GM12872 (cell line): Measurements from ENCODE around the gene HLA-DQA1.

Source experiments
- TF ChIP-seq, protein P1 (sequence below): IDR thresholded peaks from 3 replicates; pipeline ENCODE4 v1.5.1; 2011; ENCODE audit warnings: low read depth, mild to moderate bottlenecking, low read length, moderate library complexity; ENCODE audit not compliant: insufficient read depth

HLA-DQA1 gene

DNA sequence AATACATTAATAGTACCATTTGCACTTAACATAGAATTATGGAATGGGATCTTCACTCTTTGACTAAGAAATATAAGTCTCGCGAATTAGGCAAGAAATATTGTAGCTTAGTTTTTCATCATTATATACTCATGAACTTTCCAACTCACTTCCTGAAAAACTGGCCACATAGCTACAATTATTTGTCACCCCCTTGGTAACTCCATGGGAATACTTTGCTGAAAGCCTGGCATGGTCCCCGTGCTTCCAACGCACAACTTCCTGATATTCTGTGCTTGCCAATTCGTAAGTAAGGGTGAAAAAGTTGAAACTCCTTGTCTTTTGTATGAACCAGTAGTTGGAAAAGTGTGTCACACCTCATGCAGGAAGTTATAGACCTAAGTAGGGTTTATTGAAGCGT is 23.7 kb upstream of the HLA-DQA1 start:
- TF ChIP-seq, protein P1, sequence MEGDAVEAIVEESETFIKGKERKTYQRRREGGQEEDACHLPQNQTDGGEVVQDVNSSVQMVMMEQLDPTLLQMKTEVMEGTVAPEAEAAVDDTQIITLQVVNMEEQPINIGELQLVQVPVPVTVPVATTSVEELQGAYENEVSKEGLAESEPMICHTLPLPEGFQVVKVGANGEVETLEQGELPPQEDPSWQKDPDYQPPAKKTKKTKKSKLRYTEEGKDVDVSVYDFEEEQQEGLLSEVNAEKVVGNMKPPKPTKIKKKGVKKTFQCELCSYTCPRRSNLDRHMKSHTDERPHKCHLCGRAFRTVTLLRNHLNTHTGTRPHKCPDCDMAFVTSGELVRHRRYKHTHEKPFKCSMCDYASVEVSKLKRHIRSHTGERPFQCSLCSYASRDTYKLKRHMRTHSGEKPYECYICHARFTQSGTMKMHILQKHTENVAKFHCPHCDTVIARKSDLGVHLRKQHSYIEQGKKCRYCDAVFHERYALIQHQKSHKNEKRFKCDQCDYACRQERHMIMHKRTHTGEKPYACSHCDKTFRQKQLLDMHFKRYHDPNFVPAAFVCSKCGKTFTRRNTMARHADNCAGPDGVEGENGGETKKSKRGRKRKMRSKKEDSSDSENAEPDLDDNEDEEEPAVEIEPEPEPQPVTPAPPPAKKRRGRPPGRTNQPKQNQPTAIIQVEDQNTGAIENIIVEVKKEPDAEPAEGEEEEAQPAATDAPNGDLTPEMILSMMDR, result no peak

DNA sequence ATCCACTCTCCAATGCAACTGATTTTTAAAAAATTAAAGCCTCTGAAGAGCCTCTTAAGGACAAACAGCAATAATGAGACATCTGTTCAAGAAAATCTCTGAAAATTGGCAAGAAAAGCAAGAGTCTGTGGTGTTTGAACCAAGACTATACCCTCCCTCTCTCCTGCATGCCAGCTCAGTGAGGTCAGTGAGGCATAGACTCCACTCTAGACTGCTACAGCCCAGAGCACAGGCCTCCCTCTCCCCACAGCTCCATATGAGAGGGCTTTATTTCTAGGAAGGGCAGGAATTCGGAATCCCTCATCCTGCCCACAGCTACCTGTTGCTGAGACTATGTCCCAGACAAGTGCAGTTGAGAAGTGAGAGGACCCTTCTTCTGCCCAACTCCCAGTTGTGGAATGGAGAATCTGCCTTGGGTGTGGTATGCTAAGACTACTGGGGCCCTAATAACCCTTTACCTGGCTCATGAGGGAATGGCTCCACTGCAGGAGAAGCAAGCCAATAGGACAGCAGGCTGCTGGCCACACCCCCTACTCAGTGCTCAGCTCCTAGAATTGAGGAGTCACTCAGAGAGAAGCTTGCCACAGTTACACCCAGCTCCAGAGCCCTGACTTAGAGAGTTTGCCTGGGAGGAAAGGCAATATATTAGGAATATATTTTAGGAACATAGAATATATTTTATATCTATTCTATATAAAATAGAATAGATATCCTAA is 22.7 kb upstream of the HLA-DQA1 start:
- TF ChIP-seq, protein P1, result no peak

DNA sequence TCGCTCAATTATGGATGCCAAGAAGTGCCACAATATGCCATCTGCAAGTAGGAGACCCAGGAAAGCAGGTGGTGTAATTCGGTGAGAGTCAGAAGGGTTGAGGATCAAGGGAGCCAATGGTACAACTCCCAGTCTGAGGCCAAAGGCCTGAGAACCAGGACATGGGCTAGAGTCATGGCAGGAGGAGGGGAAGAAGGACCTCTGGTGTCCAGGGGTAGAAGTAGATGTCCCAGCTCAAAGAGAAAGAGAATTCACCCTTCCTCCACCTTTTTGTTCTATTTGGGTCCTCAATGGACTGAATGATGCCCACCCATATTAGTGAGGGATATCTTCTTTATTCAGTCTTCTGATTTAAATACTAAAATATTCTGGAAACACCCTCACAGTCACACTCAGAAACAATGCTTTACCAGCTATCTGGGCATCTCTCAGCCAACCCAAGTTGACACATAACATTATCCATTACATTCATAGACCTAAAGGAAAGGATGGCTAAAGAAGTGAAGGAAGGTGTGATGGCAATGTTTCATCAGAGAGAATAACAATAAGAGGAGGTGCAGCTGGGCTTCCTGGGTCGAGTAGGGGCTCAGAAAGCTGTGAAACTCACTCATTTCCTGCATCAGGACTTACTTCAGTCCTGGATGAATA is 21.2 kb upstream of the HLA-DQA1 start:
- TF ChIP-seq, protein P1, result no peak

DNA sequence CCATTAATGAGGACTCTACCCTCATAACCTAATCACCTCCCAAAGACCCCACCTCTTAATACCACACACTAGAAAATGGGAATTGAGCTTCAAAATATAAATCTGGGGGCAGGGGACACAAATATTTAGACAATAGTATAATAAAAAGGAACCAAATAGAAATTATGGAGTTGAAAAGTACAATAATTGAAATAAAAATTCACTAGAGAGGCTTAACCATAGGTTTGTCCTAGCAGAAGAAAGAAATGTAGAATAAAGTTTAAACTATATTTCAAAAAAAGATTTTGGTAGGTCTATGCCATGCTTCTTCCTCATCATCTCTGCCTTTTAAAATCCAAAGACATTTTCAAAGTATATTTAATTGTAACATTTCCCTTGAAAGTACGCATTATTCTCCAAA is 19.5 kb upstream of the HLA-DQA1 start:
- TF ChIP-seq, protein P1, result no peak

DNA sequence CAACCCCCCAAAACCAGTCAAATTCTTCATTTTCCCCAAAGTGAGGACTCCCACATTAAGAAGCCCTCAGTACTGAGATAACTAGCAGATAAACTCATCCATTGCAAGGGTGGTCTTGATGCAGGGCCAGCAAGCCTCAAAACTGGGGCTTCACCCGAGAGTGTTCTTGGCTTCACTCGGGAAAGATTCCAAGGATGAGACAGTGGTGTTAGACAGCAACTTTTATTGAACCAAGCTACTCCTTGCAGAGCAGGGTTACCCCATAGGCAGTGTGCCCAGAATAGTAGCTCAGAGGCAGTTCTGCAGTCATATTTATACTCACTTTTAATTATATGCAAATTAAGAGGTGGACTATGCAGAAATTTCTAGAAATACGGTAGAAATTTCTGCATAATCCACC is 15.8 kb upstream of the HLA-DQA1 start:
- TF ChIP-seq, protein P1, result no peak

DNA sequence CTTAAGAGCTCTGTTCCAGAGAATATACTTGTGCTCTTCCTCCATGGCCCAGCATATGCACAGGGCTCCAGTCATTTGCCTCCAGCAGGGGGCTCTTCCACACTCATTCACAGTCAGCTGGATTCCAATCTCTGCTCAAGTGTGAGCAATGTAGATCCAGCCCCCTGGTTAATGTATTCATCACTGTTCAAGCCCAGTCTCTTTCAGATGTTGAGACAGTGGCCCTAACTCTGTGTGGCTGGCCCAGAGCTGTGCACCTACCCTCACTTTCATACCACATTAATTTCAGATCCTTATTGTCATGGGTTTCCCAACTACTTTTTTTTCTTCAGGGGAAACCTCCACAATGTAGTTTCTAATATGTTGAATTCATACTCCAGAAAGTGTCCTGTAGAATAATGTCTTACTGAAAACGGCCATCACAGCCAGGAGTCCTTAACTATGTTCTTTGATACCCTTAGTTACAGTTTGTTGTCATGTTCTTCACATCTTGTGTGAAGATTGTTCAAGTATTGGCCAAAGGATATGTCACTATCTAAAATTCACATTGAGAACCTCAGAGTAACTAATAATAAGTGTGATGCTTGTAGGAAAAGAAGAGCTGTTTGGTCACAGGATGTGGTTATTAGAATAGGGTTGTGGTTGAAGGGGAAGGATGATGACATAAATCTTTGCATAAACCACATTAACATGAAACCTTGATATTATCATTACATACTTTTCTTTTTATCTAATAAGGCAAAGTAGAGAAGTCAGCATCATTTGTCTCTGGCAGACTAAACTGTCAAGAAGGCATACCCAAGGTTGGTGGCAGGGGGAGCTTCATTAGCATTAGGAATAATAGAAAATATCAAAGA is 14.4 kb upstream of the HLA-DQA1 start:
- TF ChIP-seq, protein P1, result peak; percentile 35; the same call in 1 of the 3 replicates

DNA sequence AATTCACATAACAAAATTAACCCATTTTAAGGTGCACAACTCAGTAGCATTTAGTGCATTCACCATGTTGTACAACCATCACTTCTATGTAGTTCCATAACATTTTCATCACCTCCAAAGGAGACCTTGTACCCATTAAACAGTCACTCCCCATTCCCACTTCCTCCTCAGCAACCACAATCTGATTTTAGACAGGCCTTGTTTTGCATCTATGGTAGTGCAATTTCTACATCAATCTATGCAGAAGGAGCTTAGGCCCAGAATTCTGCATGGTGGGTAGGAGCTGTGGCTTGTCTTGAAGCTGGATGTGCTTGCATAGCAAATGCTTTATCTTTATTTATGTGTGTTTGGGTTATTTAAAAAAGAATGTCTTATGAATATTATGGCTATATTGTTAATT is 13.5 kb upstream of the HLA-DQA1 start:
- TF ChIP-seq, protein P1, result no peak
